Fibroblast of pulmonary artery (primary cell): ENCODE data around the gene CX3CR1.

Source experiments
- DNase-seq: peaks from one replicate; pipeline ENCODE4 v3.0.0-alpha.2; 2010; ENCODE audit warnings: low read depth
- H3K4me3 ChIP-seq: replicated peaks from 2 replicates; pipeline ENCODE4 v1.5.1; 2011; ENCODE audit warnings: low read depth, mild to moderate bottlenecking, control low read depth, low read length, moderate library complexity
- CTCF ChIP-seq: IDR thresholded peaks from 2 replicates; pipeline ENCODE4 v1.5.1; 2011; ENCODE audit warnings: mild to moderate bottlenecking, control low read depth, low read length, inconsistent platforms; ENCODE audit errors: missing control alignments

Gene CX3CR1

GRCh38 chr3:39279745-39280517 lies at the start of gene CX3CR1:
TSS of gene CX3CR1 (minus strand) at chr3:39280036. CDS start at chr3:39266509, 13,527 bp downstream.
- DNase-seq: no peak
- H3K4me3 ChIP-seq: no peak within 1 kb of the TSS
- TF ChIP-seq CTCF: no peak

GRCh38 chr3:39329493-39329892 lies 49.7 kb upstream of the CX3CR1 start, which contains the start of gene CCR8:
TSS of gene CCR8 (plus strand) at chr3:39329709. CDS start at chr3:39332332, 2,623 bp downstream.
- no peak for TF ChIP-seq CTCF
- DNase-seq: no peak
- no peak within 1 kb of the TSS for H3K4me3 ChIP-seq

GRCh38 chr3:39327746-39328349 lies 48.0 kb upstream of the CX3CR1 start:
- no peak overlapping the region for H3K4me3 ChIP-seq
- no peak for DNase-seq
- no peak for TF ChIP-seq CTCF

- H3K4me3 ChIP-seq: no peak overlapping the region
- DNase-seq: no peak
- no peak for TF ChIP-seq CTCF
These were observed 47.4 kb upstream of the CX3CR1 start for GRCh38 chr3:39327053-39327745.

GRCh38 chr3:39325236-39325635 lies 45.4 kb upstream of the CX3CR1 start:
- H3K4me3 ChIP-seq: no peak overlapping the region
- no peak for DNase-seq
- no peak for TF ChIP-seq CTCF

GRCh38 chr3:39323494-39323893 lies 43.7 kb upstream of the CX3CR1 start:
- H3K4me3 ChIP-seq: no peak overlapping the region
- no peak for TF ChIP-seq CTCF
- DNase-seq: no peak
